Liver (tissue), 3 donors: ENCODE results near the gene C15orf39.

ENCODE experiments used
- ATF3 ChIP-seq: IDR thresholded peaks from 2 replicates; pipeline ENCODE4 v1.6.1; 2016; ENCODE audit warnings: antibody characterized with exemption
- FOXA1 ChIP-seq: IDR thresholded peaks from 2 replicates; pipeline ENCODE4 v1.6.1; 2016; ENCODE audit warnings: antibody characterized with exemption
- HNF4G ChIP-seq: IDR thresholded peaks from 2 replicates; pipeline ENCODE4 v1.6.1; 2016; ENCODE audit warnings: antibody characterized with exemption
- MAX ChIP-seq: IDR thresholded peaks from 2 replicates; pipeline ENCODE4 v1.6.1; 2016; ENCODE audit warnings: antibody characterized with exemption
- NR2F2 ChIP-seq: IDR thresholded peaks from 2 replicates; pipeline ENCODE4 v1.6.1; 2016; ENCODE audit warnings: antibody characterized with exemption
- SP1 ChIP-seq: IDR thresholded peaks from 2 replicates; pipeline ENCODE4 v1.6.1; 2018; ENCODE audit warnings: antibody characterized with exemption, mild to moderate bottlenecking
- YY1 ChIP-seq: IDR thresholded peaks from 2 replicates; pipeline ENCODE4 v1.6.1; 2016; ENCODE audit warnings: antibody characterized with exemption, mild to moderate bottlenecking
- TF ChIP-seq, protein P1 (sequence below): fragments of 150-350 bp; IDR thresholded peaks from 2 replicates; pipeline ENCODE4 v1.5.1; 2017; ENCODE audit warnings: improper control_type of control experiment, low read depth, low read length; ENCODE audit not compliant: missing input control
- TF ChIP-seq, protein P2 (sequence below): IDR thresholded peaks from 2 replicates; pipeline ENCODE4 v1.6.1; 2016; ENCODE audit warnings: antibody characterized with exemption, mild to moderate bottlenecking
- donor health status: healthy.
- donor health status: healthy.

- no peak for TF ChIP-seq YY1
- TF ChIP-seq NR2F2 = no peak
- TF ChIP-seq SP1 = no peak
- TF ChIP-seq, protein P1, sequence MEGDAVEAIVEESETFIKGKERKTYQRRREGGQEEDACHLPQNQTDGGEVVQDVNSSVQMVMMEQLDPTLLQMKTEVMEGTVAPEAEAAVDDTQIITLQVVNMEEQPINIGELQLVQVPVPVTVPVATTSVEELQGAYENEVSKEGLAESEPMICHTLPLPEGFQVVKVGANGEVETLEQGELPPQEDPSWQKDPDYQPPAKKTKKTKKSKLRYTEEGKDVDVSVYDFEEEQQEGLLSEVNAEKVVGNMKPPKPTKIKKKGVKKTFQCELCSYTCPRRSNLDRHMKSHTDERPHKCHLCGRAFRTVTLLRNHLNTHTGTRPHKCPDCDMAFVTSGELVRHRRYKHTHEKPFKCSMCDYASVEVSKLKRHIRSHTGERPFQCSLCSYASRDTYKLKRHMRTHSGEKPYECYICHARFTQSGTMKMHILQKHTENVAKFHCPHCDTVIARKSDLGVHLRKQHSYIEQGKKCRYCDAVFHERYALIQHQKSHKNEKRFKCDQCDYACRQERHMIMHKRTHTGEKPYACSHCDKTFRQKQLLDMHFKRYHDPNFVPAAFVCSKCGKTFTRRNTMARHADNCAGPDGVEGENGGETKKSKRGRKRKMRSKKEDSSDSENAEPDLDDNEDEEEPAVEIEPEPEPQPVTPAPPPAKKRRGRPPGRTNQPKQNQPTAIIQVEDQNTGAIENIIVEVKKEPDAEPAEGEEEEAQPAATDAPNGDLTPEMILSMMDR = no peak
- TF ChIP-seq HNF4G = no peak
- TF ChIP-seq FOXA1 = no peak
- TF ChIP-seq, protein P2, sequence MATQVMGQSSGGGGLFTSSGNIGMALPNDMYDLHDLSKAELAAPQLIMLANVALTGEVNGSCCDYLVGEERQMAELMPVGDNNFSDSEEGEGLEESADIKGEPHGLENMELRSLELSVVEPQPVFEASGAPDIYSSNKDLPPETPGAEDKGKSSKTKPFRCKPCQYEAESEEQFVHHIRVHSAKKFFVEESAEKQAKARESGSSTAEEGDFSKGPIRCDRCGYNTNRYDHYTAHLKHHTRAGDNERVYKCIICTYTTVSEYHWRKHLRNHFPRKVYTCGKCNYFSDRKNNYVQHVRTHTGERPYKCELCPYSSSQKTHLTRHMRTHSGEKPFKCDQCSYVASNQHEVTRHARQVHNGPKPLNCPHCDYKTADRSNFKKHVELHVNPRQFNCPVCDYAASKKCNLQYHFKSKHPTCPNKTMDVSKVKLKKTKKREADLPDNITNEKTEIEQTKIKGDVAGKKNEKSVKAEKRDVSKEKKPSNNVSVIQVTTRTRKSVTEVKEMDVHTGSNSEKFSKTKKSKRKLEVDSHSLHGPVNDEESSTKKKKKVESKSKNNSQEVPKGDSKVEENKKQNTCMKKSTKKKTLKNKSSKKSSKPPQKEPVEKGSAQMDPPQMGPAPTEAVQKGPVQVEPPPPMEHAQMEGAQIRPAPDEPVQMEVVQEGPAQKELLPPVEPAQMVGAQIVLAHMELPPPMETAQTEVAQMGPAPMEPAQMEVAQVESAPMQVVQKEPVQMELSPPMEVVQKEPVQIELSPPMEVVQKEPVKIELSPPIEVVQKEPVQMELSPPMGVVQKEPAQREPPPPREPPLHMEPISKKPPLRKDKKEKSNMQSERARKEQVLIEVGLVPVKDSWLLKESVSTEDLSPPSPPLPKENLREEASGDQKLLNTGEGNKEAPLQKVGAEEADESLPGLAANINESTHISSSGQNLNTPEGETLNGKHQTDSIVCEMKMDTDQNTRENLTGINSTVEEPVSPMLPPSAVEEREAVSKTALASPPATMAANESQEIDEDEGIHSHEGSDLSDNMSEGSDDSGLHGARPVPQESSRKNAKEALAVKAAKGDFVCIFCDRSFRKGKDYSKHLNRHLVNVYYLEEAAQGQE = no peak
- no peak for TF ChIP-seq ATF3
- TF ChIP-seq MAX = no peak
Measured at GRCh38 chr15:75208501-75209288, 7.0 kb downstream of the C15orf39 start.
